ENCODE data around the gene PPIL1. TPM values are rescaled to one million over a fixed set of nuclear protein-coding genes. Genes with fewer than 3 reads are reported as not detected.
A peak's percentile ranks its signal among the peaks of the same experiment; 100 is the strongest.

Gene PPIL1
- total RNA-seq, 1 donor from 2014 or later: 49.5 TPM

DNA sequence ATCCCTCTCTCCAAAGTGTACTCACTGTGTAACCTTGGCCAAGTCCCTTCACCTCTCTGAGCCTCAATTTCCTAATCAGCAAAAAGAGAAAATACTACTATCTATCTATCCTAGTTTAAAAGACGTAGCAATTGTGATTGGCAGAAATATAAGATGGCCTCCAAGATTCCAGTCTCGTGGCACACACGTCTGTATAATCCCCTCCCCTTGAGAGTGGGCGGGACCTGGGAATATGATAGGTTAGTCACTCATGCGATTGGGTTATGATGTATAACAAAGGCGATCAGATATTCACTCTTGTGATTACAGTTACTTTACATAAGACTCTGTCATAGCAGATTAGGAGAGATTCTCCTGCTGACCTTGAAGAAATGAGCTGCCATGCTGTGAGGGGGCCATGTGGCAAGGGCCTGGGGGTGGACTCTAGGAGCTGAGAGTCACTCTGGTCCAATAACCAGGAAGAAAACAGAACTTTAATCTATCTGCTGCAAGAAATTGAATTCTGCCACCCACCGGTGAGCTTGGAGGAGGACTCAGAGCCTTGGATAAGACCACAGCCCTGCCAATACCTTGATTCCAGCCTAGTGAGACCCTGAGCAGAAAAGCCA lies 41.3 kb downstream of the PPIL1 start:
- Histone ChIP-seq H3K27me3 (ENCODE audit: control insufficient read depth, insufficient read depth, low read length) (peaks cover 23% of the 10 kb centered on the region), H3K36me3 (ENCODE audit: control insufficient read depth, insufficient read depth, low read length) (no peaks in the 10 kb centered on the region), H3K4me3 (ENCODE audit: low read depth, low read length) (no peak overlapping the region)
- no peak for DNase-seq (ENCODE audit: low read depth)
- TF ChIP-seq, protein P1, sequence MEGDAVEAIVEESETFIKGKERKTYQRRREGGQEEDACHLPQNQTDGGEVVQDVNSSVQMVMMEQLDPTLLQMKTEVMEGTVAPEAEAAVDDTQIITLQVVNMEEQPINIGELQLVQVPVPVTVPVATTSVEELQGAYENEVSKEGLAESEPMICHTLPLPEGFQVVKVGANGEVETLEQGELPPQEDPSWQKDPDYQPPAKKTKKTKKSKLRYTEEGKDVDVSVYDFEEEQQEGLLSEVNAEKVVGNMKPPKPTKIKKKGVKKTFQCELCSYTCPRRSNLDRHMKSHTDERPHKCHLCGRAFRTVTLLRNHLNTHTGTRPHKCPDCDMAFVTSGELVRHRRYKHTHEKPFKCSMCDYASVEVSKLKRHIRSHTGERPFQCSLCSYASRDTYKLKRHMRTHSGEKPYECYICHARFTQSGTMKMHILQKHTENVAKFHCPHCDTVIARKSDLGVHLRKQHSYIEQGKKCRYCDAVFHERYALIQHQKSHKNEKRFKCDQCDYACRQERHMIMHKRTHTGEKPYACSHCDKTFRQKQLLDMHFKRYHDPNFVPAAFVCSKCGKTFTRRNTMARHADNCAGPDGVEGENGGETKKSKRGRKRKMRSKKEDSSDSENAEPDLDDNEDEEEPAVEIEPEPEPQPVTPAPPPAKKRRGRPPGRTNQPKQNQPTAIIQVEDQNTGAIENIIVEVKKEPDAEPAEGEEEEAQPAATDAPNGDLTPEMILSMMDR (IDR thresholded peaks at IDR 0.05; ENCODE audit: insufficient read depth, low read length, poor library complexity, severe bottlenecking): no peak

DNA sequence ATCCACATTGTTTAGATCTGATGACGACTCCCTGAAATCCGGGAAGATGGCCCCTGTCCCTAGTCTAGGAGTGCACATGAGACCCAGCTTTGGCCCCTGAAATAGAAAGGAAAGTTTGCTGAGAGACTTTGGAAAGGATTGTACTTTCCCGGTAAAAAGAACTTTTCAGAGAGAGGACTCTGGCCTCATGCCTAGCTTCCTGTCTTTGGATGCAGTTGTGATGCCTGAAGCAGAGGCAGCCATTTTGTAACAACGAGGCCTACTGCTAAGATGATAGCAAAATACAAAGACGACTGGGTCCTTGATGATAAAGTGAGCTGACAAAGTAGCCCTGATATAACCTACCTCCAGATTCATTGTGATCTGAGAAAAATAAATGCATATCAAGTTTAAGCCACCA lies 42.3 kb downstream of the PPIL1 start:
- H3K27me3 ChIP-seq (ENCODE audit: control insufficient read depth, insufficient read depth, low read length): peaks cover 14% of the 10 kb centered on the region
- no peak overlapping the region for H3K4me3 ChIP-seq (ENCODE audit: low read depth, low read length)
- TF ChIP-seq, protein P1 (IDR thresholded peaks at IDR 0.05; ENCODE audit: insufficient read depth, low read length, poor library complexity, severe bottlenecking): no peak
- no peaks in the 10 kb centered on the region for H3K36me3 ChIP-seq (ENCODE audit: control insufficient read depth, insufficient read depth, low read length)
- no peak for DNase-seq (ENCODE audit: low read depth)

DNA sequence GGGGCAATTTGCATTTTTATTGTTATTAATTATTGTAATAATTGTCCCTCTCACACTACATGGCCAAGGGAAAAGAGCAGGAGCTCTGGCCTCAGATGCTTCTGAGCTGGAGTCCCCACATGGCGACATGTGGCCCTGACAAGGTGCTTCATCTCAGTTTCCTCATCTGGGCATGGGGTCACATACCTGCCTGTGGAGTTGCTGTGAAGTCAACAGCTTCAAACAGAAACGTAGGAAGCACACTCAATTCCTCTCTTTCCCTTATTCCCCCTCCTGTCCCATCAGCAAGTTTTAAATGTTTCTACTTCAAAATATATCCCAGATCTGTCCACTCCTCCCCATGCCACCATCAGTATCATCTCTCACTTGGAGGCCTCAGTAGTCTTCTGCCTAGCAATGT lies 44.0 kb downstream of the PPIL1 start:
- H3K4me3 ChIP-seq (ENCODE audit: low read depth, low read length): no peak overlapping the region
- TF ChIP-seq, protein P1 (IDR thresholded peaks at IDR 0.05; ENCODE audit: insufficient read depth, low read length, poor library complexity, severe bottlenecking): no peak
- no peak for DNase-seq (ENCODE audit: low read depth)
- peaks cover 3% of the 10 kb centered on the region for H3K27me3 ChIP-seq (ENCODE audit: control insufficient read depth, insufficient read depth, low read length)
- no peaks in the 10 kb centered on the region for H3K36me3 ChIP-seq (ENCODE audit: control insufficient read depth, insufficient read depth, low read length)

DNA sequence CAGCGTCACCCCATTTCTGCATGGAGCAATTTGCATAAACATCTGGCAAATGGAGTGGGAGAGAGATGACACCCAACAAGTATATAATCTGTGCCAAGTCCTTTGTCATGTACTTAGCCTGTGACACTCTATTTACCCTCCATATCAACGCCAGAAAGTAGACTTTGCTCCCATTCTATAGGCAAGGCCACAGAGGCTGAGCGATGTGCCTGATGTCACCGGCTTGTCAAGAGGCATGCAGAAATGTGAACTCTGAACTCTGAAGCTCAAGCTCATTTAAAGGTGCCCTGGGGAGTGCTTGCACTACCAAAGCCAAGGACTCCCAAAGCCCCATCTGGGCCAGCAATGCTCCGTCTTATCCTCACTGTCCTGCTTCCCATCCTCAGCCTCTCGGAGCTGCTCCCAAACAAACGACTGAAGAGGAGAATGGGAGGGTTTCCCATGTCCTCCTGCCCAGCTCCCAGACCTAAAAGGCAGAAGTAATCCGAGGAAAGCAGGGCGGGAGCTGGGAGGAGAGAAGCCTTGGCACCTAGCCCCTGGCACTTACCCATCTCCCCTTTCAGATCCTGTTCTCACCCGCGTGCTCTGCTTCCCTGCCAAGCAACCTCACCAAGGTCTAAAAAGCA lies 44.6 kb downstream of the PPIL1 start:
- no peaks in the 10 kb centered on the region for H3K27me3 ChIP-seq (ENCODE audit: control insufficient read depth, insufficient read depth, low read length)
- H3K4me3 ChIP-seq (ENCODE audit: low read depth, low read length): no peak overlapping the region
- no peak for DNase-seq (ENCODE audit: low read depth)
- TF ChIP-seq, protein P1 (IDR thresholded peaks at IDR 0.05; ENCODE audit: insufficient read depth, low read length, poor library complexity, severe bottlenecking): no peak
- no peaks in the 10 kb centered on the region for H3K36me3 ChIP-seq (ENCODE audit: control insufficient read depth, insufficient read depth, low read length)

DNA sequence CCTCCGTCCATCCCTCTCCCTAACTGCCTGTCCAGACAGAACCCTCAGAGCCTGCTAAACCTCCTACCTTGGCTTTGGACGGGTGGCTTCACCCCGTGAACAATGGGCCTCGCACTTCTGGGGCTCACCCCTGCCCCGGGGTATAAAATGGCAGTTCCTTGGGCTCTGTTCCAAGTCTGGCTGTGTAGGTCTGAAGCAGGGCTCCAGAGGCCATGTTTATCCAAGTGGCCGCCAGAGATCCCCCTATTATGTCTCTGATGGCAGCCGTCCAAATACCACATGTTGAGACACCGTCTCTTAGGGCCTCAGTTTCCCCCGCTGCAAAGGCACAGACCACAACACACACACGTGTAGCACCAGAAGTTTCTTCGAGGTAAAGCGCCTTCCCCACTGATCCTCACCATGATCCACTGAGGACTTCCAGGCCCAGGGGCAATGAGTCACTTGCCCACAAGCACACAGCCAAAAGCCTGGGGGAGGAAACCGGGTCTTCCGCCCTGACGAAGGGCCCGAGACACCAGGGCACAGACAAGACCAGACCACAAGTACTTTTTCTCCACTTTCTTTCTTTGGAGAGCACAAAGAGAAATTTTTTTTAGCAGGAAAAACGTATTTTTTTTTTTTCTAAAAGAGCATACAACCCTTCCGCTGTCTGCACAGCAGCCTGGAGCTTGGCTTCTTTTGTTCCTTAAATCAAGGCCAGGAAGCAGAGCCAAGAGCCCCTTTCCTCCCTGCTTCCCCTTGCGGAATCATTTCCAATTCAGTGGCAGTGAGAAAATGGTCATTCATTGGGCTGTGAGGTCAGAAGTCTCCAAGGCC lies 47.1 kb downstream of the PPIL1 start:
- DNase-seq (ENCODE audit: low read depth): peak; percentile 71
- TF ChIP-seq, protein P1 (IDR thresholded peaks at IDR 0.05; ENCODE audit: insufficient read depth, low read length, poor library complexity, severe bottlenecking): no peak
- Histone ChIP-seq H3K36me3 (ENCODE audit: control insufficient read depth, insufficient read depth, low read length) (no peaks in the 10 kb centered on the region), H3K27me3 (ENCODE audit: control insufficient read depth, insufficient read depth, low read length) (no peaks in the 10 kb centered on the region), H3K4me3 (ENCODE audit: low read depth, low read length) (no peak overlapping the region)

Measured in kidney epithelial cell (primary cell).